NCI-H1436 (cell line): ENCODE results near the gene OR2T2.
"Not testable (repeated sequence)": the region's sequence is repeated elsewhere in the genome, so short reads cannot be mapped to it uniquely, and the experiment has no call there.

Source experiments
- DNase-seq: peaks from one replicate; lab custom pipeline; 2025; lab: John Stamatoyannopoulos, UW

The OR2T2 gene

DNA sequence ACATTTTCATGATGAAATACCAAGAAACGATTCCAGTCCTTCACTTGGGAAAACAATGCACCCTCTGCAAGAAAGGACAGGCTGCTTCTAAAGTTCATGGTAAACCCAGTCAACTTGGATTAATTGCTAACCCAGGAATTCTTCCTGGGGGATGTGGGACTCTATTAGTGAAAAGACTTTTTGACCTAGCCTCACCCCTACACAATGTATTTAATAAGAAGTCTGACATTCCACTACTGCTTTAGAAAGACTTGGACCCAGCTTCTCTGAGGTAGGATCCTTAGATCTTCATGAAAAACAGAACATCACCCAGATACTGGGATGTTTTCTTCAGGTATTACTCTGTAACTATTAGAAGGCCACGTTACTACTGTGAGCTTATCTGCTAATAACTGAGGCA, at the start of gene OR2T2:
Gene OR2T2, plus strand, starts transcription at position 239 of the 400 bp plus-strand sequence. CDS start 7,161 bp downstream, outside the sequence.
- not testable (repeated sequence) for DNase-seq

DNA sequence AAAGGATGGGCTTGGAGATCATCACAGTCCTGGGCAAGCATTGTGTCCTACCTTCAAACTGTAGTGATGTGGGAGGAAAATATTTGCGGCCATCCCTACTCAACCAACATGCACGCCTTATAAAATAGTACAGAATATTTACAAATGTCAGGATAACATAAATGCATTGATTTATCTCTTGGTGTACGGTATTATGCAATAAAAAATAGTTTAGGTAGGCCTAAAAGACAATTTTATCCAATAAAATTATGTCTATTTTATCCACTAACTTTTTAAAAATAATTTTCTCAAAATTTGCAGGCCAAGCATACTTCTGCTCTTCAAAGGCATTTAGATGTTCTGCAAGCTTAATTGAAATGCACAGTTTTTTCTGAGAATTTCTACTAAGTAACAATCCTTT, 42.7 kb upstream of the OR2T2 start, which contains the start of gene OR2T1:
Gene OR2T1, plus strand, starts transcription at position 301 of the 400 bp plus-strand sequence. CDS start 3,100 bp downstream, outside the sequence.
- no peak for DNase-seq

DNA sequence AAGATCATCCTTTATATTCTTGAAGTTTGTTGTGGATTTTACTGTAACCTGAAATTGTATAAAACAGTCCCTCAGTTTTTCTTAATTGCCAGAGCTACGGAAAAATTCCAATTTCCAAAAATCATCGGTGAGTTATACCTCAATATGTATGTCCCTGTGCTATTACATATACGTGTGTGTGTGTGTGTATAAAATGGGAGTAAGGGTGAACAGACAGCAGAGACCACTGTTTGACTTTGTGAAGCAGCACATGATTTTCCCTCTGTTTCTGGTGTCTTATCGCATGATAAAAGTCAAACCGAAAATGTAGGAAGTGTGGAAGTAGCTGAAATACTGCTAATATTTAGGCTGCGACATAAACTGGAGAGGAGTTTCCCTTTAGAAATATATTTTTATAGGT, 41.4 kb upstream of the OR2T2 start:
- no peak for DNase-seq

GRCh38 chr1:248406721-248407692, 38.4 kb upstream of the OR2T2 start:
- no peak for DNase-seq

DNA sequence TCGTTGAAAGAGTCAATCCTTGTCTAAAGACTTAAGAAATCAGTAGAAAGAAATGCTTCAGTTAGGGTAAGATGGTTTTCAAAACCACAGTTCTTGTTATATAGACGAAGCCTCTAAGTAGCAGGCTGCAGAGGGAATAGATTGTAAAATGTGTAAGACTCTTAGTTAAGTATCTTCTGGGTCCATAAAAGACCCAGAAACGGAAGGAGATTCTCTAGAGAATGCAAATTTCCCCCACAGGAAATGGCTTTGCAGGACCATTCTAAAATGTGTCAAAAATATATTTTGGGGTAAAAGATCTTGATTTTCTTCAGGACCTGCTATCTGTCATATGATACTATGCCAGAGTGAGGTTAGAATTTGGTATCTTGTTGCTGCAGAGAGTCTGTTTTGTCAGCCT, 29.2 kb upstream of the OR2T2 start:
- no peak for DNase-seq

- no peak for DNase-seq
Measured at GRCh38 chr1:248417854-248418253, 27.6 kb upstream of the OR2T2 start.

GRCh38 chr1:248421384-248421783, 24.1 kb upstream of the OR2T2 start:
- no peak for DNase-seq

GRCh38 chr1:248427526-248428191, 17.8 kb upstream of the OR2T2 start:
- DNase-seq: not testable (repeated sequence)

DNA sequence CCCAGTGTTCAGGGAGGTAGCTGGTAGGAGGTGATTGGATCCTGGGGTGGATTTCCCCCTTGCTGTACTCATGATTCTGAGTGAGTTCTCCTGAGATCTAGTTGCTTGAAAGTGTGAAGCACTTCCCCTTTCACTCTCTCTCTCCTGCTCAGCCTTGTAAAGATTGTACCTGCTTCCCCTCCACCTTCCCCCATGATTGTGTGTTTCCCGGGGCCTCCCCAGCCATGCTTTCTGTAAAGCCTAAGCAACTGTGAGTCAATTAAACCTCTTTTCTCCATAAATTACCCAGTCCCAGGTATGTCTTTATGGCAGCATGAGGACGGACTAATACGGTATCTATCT, 17.3 kb upstream of the OR2T2 start:
- not testable (repeated sequence) for DNase-seq

DNA sequence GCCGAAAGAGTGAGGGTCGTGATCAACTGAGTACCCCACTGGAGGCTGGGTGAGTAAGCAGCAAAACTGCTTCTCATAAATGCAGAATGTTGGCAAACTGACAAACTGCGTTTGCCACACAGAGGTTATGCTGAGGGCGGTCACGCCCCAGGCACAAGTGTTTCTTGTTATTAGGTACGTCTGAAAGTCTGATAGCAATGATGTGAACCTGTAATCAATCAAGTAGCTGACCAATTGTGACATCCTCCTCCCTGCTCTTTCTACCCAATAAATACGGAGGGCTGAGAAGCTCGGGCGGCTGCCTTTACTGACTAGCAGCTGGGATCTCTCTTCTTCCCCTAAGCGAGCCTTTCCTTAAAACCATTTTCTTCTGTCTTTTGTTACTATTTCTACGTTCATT, 13.8 kb upstream of the OR2T2 start:
- DNase-seq: not testable (repeated sequence)

DNA sequence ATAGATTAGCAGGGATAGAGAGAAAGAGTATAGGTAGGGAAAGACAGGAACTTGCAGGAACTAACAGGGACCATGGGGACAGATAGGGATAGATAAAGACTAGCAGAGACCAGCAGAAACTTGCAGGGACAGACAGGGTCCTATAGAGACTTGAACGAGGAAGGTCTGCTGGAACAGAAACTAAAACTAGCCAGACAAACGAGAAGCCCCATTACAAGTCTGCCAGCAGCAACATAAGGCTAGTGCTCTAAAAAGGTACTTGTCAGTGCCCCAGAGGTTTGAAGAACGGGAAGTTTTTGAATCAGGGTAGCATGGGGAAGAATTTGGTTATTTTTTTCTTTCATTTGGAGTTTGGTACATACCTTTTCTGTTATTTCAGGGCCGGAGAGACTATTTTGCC, 13.2 kb upstream of the OR2T2 start:
- DNase-seq: not testable (repeated sequence)

GRCh38 chr1:248433811-248434415, 11.5 kb upstream of the OR2T2 start:
- DNase-seq: not testable (repeated sequence)

DNA sequence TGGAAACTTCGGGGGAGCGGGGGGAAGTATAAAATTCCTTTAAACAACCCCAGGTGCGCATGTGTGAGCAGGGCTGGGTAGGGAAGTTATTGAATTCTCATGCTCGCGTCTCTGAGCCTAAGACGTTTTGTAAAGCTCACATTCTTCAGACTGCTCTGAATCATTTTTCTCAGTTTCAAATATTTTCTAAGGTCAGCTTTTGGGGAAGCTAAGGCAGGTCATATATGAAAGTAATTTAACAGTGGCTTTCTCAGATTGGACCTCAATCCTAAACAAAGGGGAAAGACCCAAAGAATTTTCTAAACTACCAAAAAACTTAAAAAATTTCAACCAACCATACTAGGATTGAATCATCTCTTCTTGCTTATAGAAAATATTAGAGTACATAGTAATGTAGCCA, 10.5 kb upstream of the OR2T2 start:
- not testable (repeated sequence) for DNase-seq

- DNase-seq: not testable (repeated sequence)
Measured at GRCh38 chr1:248436303-248436702, 9.1 kb upstream of the OR2T2 start.

DNA sequence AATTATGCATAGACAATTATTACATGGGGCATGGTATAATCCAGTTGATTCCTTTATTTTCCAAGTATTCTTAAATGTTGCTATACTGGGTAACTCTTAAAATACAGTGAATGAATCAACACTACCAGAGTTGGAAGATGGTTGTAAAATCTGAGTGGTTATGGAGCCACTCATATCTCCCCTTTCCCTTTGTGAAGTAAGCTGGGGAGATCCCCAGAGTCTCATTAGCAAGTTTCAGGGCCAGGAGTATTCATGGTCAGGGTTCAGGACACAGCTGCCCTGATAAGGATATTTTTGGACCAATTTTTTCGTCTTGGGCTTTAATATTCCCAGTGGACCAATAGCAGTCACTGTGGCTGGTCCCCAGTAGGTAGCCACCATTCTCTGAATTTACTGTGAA, 6.8 kb upstream of the OR2T2 start:
- DNase-seq: not testable (repeated sequence)

DNA sequence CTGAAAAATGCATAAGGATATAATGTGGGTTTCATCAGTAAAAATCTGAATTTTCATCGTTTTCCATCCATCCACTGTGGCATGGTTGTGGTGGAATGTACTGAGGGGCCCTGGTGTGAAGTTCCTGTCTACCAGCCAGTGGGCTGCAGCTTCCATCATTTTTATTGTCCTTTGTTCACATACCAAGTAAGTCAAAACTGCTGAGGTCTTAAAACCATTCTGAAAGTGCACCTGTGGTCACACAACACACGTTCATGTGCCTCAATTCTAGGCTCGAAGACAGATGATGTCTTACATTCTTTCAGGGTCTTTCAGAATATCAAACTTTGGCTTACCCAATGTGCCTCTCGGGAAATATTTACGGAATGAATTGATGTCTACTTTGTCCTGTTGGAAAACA, 6.2 kb upstream of the OR2T2 start:
- DNase-seq: not testable (repeated sequence)

- DNase-seq: not testable (repeated sequence)
Measured at GRCh38 chr1:248442500-248443277, 2.7 kb upstream of the OR2T2 start.

GRCh38 chr1:248444603-248445002, 834 bp upstream of the OR2T2 start:
- DNase-seq: not testable (repeated sequence)

DNA sequence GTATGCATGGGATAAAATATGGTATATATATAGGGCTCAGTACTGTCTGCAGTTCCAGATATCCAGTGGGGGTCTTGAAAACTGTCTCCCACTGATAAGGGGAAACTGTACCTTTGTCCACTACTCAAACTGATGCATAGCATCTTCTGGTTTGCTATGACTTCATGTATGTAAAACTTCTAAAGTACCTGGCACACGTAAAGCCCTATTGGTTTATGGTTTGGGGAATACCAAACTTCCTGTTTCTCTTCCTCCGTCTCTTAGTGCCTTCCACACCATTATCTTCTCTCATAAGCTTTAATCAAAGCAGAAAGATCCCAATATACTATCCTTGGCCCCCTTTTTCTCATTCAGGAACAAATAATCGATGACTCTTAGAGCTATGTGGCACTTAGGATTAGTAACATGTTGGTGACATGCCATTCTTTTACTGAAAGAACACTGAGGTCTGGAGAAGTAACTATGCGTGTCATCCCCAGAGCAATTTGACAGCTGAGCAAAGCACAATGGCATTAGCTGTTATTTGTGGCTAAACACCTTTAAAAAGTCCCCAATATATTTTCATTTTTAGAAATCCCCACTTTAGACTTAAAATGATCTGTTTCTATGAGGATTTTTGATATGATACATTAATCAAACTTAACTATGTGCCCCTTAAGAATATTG, 3.1 kb downstream of the OR2T2 start:
- not testable (repeated sequence) for DNase-seq

GRCh38 chr1:248449821-248450465, 4.5 kb downstream of the OR2T2 start:
- not testable (repeated sequence) for DNase-seq
